Natural killer cell (primary cell): ENCODE data around the gene ALDH3B2. TPM values are rescaled to one million over a fixed set of nuclear protein-coding genes. Genes with fewer than 3 reads are reported as not detected.

Experiments used
- ATAC-seq, 3 donors: fragments of 150-1000 bp in 2 of 3; fragments of 200-7000 bp in 1 of 3; cut with Tn5 transposase; 1 replicate in 1 of 3; 2 replicates in 2 of 3; pipeline ENCODE4 v1.10.0; 2021; ENCODE audit warnings: mild to moderate bottlenecking in 2 of 3, moderate library complexity in 2 of 3
- DNase-seq, 2 donors: peaks; one replicate each; pipeline versions ENCODE4 v3.0.0 to v3.0.0-alpha.2; 2013 to 2021; ENCODE audit warnings: mixed read lengths in 1 of 2
- H3K27ac ChIP-seq: one replicate; pipeline ENCODE4 v1.5.1; 2013; ENCODE audit warnings: mild to moderate bottlenecking, low read length
- H3K27me3 ChIP-seq: one replicate; pipeline ENCODE4 v1.6.1; 2013; ENCODE audit warnings: low read length; ENCODE audit not compliant: control insufficient read depth, insufficient read depth
- H3K36me3 ChIP-seq: one replicate; pipeline ENCODE4 v1.6.1; 2013; ENCODE audit warnings: low read length; ENCODE audit not compliant: control insufficient read depth, insufficient read depth
- H3K4me1 ChIP-seq: one replicate; pipeline ENCODE4 v1.6.1; 2013; ENCODE audit warnings: low read length; ENCODE audit not compliant: control insufficient read depth, insufficient read depth
- H3K4me3 ChIP-seq: one replicate; pipeline ENCODE4 v1.5.1; 2013; ENCODE audit warnings: low read length
- H3K9me3 ChIP-seq: one replicate; pipeline ENCODE4 v1.6.1; 2013; ENCODE audit warnings: low read length; ENCODE audit not compliant: control insufficient read depth, insufficient read depth
- H3K27ac Mint-ChIP-seq, 2 donors: one replicate each; pipeline ENCODE4 v1.8.0; 2022; ENCODE audit warnings: mild to moderate bottlenecking in 2 of 2, mixed read lengths in 2 of 2, moderate library complexity in 1 of 2
- H3K27me3 Mint-ChIP-seq, 2 donors: one replicate each; pipeline ENCODE4 v1.8.0; 2022; ENCODE audit warnings: low read depth in 2 of 2, mixed read lengths in 2 of 2
- H3K36me3 Mint-ChIP-seq: one replicate; pipeline ENCODE4 v1.8.0; 2022; ENCODE audit warnings: mixed read lengths
- H3K4me1 Mint-ChIP-seq, 2 donors: one replicate each; pipeline ENCODE4 v1.8.0; 2022; ENCODE audit warnings: mixed read lengths in 2 of 2
- H3K4me3 Mint-ChIP-seq: one replicate; pipeline ENCODE4 v1.8.0; 2022; ENCODE audit warnings: mild to moderate bottlenecking, moderate library complexity, mixed read lengths
- H3K9me3 Mint-ChIP-seq, 2 donors: one replicate each; pipeline ENCODE4 v1.8.0; 2022; ENCODE audit warnings: mixed read lengths in 2 of 2
- WGBS: methylation state at CpG from one replicate; pipeline ENCODE4 v1.1.7; 2013; ENCODE audit warnings: missing lambda C conversion rate; ENCODE audit not compliant: insufficient coverage; 5-methylcytosine and 5-hydroxymethylcytosine counted together
- intact Hi-C: fragments of 100-400 bp; cut with micrococcal nuclease; formaldehyde crosslinking; loops from one replicate; pipeline ENCODE4 v1.14.2; 2022
- total RNA-seq, 4 donors: library from RNA; stranded (reverse); fragments of 120-200 nt in 1 of 4; gene quantifications; one replicate each; pipeline versions ENCODE4 v1.2.3 to v1.2.4, GENCODE V29; 2013 to 2022
- TF ChIP-seq, protein P1 (sequence below): fragments of 200-600 bp; IDR thresholded peaks from one replicate; pipeline ENCODE4 v1.8.0; 2022; ENCODE audit warnings: antibody characterized with exemption

The ALDH3B2 gene
- total RNA-seq, 3 donors from 2014 or later (not counting 1 experiment from before 2014, with no cell fraction given): not detected

DNA sequence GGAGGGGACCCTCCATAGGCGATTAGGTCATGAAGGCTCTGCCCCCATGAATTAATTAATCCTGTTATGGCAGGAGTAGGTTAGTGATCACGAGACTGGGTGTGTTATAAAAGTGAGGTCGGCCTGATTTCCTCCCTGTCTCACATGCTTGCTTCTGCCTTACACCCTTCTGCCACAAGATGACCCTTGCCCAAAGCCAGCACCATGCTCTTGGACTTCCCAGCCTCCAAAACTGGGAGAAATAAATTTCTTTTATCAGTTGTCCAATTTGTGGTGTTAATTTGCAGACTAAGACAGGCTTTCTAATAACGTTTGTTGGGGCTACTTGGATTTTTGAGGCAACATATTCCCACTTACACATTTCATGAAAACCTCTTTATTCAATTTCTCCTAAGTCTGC, 23.4 kb upstream of the ALDH3B2 start:
- intact Hi-C loops: no loop called here
- no peak overlapping the region for H3K4me3 Mint-ChIP-seq
- H3K9me3 ChIP-seq: no peaks in the 10 kb centered on the region
- no peaks in the 10 kb centered on the region for H3K27me3 ChIP-seq
- no peaks in the 10 kb centered on the region for H3K4me1 ChIP-seq
- H3K36me3 Mint-ChIP-seq: no peaks in the 10 kb centered on the region
- no peak for ATAC-seq
- no peaks in the 10 kb centered on the region for H3K36me3 ChIP-seq
- H3K27ac ChIP-seq: no peak overlapping the region
- H3K27me3 Mint-ChIP-seq: peaks cover 5 to 7% of the 10 kb centered on the region in 2 donors
- H3K27ac Mint-ChIP-seq: no peak overlapping the region
- H3K4me1 Mint-ChIP-seq: no peaks in the 10 kb centered on the region
- no peak for DNase-seq
- no peaks in the 10 kb centered on the region for H3K9me3 Mint-ChIP-seq
- WGBS: 86% methylated on average over 3 of the region's 4 CpGs
- no peak overlapping the region for H3K4me3 ChIP-seq
- TF ChIP-seq, protein P1, sequence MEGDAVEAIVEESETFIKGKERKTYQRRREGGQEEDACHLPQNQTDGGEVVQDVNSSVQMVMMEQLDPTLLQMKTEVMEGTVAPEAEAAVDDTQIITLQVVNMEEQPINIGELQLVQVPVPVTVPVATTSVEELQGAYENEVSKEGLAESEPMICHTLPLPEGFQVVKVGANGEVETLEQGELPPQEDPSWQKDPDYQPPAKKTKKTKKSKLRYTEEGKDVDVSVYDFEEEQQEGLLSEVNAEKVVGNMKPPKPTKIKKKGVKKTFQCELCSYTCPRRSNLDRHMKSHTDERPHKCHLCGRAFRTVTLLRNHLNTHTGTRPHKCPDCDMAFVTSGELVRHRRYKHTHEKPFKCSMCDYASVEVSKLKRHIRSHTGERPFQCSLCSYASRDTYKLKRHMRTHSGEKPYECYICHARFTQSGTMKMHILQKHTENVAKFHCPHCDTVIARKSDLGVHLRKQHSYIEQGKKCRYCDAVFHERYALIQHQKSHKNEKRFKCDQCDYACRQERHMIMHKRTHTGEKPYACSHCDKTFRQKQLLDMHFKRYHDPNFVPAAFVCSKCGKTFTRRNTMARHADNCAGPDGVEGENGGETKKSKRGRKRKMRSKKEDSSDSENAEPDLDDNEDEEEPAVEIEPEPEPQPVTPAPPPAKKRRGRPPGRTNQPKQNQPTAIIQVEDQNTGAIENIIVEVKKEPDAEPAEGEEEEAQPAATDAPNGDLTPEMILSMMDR: no peak

DNA sequence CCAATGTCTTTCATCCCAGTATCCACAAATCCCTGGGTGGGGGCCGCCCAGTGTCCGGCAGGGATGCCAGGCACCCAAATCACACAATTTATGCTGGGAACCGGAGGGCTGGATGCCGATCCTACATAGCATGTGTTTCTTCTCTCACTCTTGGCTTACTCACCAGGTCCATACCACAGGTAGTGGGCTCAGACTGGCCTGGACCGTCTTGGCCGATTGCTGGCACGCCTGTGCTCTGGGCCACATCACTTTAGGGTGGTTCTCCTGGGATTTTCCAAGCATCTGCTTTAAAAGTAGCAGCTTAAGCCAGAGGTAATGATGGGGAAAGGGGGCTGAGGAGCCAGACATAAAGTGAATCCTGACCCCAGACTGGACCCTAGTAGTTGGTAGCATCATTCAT, 22.6 kb upstream of the ALDH3B2 start:
- Mint-ChIP-seq H3K9me3 (no peaks in the 10 kb centered on the region), H3K4me3 (no peak overlapping the region), H3K27ac (no peak overlapping the region), H3K36me3 (no peaks in the 10 kb centered on the region), H3K27me3 (peaks cover 7% of the 10 kb centered on the region in 2 donors), H3K4me1 (no peaks in the 10 kb centered on the region)
- WGBS: 92% methylated on average over 7 of the region's 7 CpGs
- Histone ChIP-seq H3K27me3 (no peaks in the 10 kb centered on the region), H3K9me3 (no peaks in the 10 kb centered on the region), H3K27ac (no peak overlapping the region), H3K4me1 (no peaks in the 10 kb centered on the region), H3K4me3 (no peak overlapping the region), H3K36me3 (no peaks in the 10 kb centered on the region)
- DNase-seq (no peak), ATAC-seq (no peak)
- intact Hi-C loops: no loop called here
- TF ChIP-seq, protein P1: no peak

DNA sequence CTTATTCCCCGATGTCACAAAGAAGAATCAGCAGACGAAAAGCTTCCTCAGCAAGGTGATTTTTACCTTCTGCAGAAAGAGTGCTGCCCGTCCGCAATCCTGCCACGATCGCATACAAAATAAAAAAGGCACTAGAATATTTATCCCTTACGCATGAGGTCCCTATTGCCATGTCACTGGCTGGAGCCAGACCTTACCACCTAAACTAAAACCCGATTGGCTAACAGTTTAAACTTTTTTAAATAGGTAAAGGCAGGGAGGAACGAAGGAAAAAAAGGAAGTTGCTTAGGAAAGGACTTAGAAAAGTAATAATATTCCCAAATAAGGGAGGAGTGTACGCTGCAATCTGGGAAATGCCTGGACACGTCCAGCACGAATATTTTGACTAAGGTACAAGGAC, 21.2 kb upstream of the ALDH3B2 start:
- no peaks in the 10 kb centered on the region for H3K4me1 Mint-ChIP-seq
- Histone ChIP-seq H3K27ac (no peak overlapping the region), H3K27me3 (no peaks in the 10 kb centered on the region), H3K4me3 (no peak overlapping the region), H3K4me1 (no peaks in the 10 kb centered on the region), H3K9me3 (no peaks in the 10 kb centered on the region), H3K36me3 (no peaks in the 10 kb centered on the region)
- TF ChIP-seq, protein P1: no peak
- WGBS: 91% methylated on average over 11 of the region's 12 CpGs
- no peak for ATAC-seq
- intact Hi-C loops: no loop called here
- H3K27ac Mint-ChIP-seq: no peak overlapping the region
- no peaks in the 10 kb centered on the region for H3K9me3 Mint-ChIP-seq
- no peak for DNase-seq
- peaks cover 6 to 7% of the 10 kb centered on the region in 2 donors for H3K27me3 Mint-ChIP-seq
- no peaks in the 10 kb centered on the region for H3K36me3 Mint-ChIP-seq
- H3K4me3 Mint-ChIP-seq: no peak overlapping the region

DNA sequence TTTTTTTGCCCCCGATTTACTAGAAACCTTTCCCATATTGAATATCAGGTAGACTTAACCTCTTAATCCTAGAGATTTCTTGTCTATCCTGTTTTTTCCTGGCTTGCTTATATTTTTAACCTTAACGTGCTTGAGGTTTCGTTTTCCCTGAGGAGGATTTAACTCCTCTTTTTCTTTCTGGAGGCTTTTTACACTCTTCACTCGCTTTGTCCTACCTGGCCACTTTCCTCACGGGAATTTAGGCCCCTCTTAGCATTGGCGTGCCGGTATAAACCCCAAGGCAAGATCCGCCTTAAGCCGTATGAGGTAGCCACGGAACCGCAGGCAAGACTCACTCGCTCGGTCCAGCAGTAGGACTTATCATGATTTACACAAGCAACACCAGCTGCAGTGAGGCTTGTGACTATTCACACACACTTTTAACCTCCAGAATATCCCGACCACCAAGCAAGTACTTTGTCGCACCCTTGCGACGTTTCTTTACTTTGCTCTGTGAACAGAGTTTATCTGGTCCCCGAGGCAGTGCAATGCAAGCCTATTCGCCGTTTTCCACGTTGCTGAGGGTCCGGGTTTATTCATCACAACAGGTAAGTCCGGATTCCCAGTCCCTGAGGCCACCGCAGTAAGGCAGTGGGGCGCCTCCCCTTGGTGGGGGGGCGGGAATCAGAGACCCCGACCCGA, 20.6 kb upstream of the ALDH3B2 start:
- no peaks in the 10 kb centered on the region for H3K4me1 Mint-ChIP-seq
- TF ChIP-seq, protein P1: no peak
- no peak overlapping the region for H3K4me3 Mint-ChIP-seq
- H3K27ac Mint-ChIP-seq: no peak overlapping the region
- no peaks in the 10 kb centered on the region for H3K27me3 ChIP-seq
- intact Hi-C loops: no loop called here
- no peak for DNase-seq
- H3K9me3 ChIP-seq: no peaks in the 10 kb centered on the region
- 91% methylated on average over 28 of the region's 28 CpGs for WGBS
- no peaks in the 10 kb centered on the region for H3K36me3 Mint-ChIP-seq
- H3K27me3 Mint-ChIP-seq: peaks cover 7 to 10% of the 10 kb centered on the region in 2 donors
- H3K4me1 ChIP-seq: no peaks in the 10 kb centered on the region
- no peaks in the 10 kb centered on the region for H3K36me3 ChIP-seq
- H3K4me3 ChIP-seq: no peak overlapping the region
- no peak overlapping the region for H3K27ac ChIP-seq
- H3K9me3 Mint-ChIP-seq: no peaks in the 10 kb centered on the region
- ATAC-seq: no peak
